Measurements from ENCODE around the gene SLC15A5.

The SLC15A5 gene

DNA sequence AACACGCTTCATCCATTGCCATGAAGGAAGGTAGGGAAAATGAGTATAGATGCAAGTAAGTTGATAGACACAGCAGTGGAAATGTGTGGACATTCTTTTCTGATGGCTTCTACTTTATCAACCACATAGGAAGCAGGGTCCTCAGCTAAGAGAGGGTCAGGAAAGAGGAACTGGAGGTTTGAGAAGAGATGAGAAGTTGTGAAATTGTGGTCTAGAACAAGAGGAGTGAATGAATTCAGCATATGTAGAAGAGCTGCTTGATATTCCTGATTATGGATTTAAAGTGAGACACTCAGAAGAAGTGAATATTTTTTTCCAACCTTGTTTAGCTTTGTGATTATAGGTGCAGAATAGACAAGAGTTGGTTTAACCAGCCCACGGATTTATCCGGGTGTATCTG, 128.5 kb downstream of the SLC15A5 start:
- TF ChIP-seq, protein P1, sequence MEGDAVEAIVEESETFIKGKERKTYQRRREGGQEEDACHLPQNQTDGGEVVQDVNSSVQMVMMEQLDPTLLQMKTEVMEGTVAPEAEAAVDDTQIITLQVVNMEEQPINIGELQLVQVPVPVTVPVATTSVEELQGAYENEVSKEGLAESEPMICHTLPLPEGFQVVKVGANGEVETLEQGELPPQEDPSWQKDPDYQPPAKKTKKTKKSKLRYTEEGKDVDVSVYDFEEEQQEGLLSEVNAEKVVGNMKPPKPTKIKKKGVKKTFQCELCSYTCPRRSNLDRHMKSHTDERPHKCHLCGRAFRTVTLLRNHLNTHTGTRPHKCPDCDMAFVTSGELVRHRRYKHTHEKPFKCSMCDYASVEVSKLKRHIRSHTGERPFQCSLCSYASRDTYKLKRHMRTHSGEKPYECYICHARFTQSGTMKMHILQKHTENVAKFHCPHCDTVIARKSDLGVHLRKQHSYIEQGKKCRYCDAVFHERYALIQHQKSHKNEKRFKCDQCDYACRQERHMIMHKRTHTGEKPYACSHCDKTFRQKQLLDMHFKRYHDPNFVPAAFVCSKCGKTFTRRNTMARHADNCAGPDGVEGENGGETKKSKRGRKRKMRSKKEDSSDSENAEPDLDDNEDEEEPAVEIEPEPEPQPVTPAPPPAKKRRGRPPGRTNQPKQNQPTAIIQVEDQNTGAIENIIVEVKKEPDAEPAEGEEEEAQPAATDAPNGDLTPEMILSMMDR (IDR thresholded peaks at IDR 0.05), result no peak
- intact Hi-C loops (cut with DNase I; ENCODE audit: low total_unique reads), result no loop called here
- Histone ChIP-seq H3K9me3 (no peaks in the 10 kb centered on the region), H3K27me3 (no peaks in the 10 kb centered on the region), H3K27ac (no peak overlapping the region), H3K4me3 (no peak overlapping the region), H3K36me3 (no peaks in the 10 kb centered on the region), H3K4me1 (no peaks in the 10 kb centered on the region)
- DNase-seq, result no peak
